T-helper 2 cell treated with Interferon-gamma antibody and Interleukin-4, amounts not matched to agents 5 μg/mL and 100 μg/mL, for 36 hours (primary cell): ENCODE results near the gene ZNF853.
"Not testable (repeated sequence)": the region's sequence is repeated elsewhere in the genome, so short reads cannot be mapped to it uniquely, and the experiment has no call there.

Experiments
- DNase-seq: peaks from one replicate; pipeline ENCODE4 v3.0.0; 2021; ENCODE audit warnings: low spot score
- H3K27ac Mint-ChIP-seq: one replicate; pipeline ENCODE4 v1.8.0; 2021; ENCODE audit warnings: mild to moderate bottlenecking, mixed read lengths
- H3K27me3 Mint-ChIP-seq: one replicate; pipeline ENCODE4 v1.8.0; 2021; ENCODE audit warnings: low read depth, mixed read lengths
- H3K36me3 Mint-ChIP-seq: one replicate; pipeline ENCODE4 v1.8.0; 2021; ENCODE audit warnings: low read depth, mixed read lengths
- H3K4me1 Mint-ChIP-seq: one replicate; pipeline ENCODE4 v1.8.0; 2021; ENCODE audit warnings: low read depth, mixed read lengths
- H3K4me3 Mint-ChIP-seq: one replicate; pipeline ENCODE4 v1.8.0; 2022; ENCODE audit warnings: mild to moderate bottlenecking, moderate library complexity, mixed read lengths
- H3K9me3 Mint-ChIP-seq: one replicate; pipeline ENCODE4 v1.8.0; 2021; ENCODE audit warnings: mixed read lengths

ZNF853 gene

DNA sequence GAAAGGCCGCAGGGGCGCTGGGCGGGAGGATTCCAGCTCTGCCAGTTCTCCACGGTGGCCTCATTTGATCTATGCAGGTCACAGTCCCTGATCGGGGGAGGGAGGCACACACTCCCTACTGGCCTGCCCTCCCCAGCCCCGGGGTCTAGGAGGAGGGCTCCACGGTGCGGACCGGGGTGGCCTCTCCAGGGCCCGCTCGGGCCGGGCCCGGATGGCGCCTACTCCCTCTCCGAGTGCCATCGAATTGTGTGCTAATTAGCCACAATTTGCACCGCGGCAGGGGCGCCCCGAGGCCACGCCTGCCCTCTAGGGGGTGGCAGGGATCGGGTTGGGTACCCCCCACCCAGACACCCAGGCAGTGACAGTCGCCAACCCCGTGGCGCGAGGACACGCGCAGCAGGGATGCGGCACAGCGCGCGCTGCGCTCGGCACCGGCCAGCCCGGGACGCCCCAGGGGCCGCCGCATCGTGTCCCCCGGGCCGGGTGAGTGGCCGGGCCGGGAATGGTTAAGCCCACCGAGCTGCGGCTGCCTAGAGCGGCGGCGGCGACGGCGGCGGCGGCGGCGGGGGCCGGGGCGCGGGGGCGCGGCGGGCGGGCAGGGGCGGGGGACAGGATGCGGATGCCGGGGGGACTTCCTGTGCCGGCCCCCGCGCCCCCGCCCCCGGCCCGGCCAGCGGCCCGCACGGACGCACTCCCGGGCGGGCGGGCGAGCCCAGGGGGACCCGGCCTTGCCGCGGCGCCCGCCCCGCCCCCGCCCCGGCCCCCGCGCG lies at the start of gene ZNF853:
TSS of gene ZNF853 (plus strand) at position 658 of the 770 bp plus-strand sequence. CDS start 565 bp downstream, outside the sequence.
- H3K9me3 Mint-ChIP-seq, result no peaks in the 10 kb centered on the region
- peak within 1 kb of the TSS; percentile 36 for H3K27ac Mint-ChIP-seq
- DNase-seq, result no peak
- peaks cover 45% of the 10 kb centered on the region for H3K27me3 Mint-ChIP-seq
- H3K4me3 Mint-ChIP-seq, result peak within 1 kb of the TSS; percentile 77
- peaks cover 2% of the 10 kb centered on the region for H3K36me3 Mint-ChIP-seq
- peaks cover 10% of the 10 kb centered on the region for H3K4me1 Mint-ChIP-seq

DNA sequence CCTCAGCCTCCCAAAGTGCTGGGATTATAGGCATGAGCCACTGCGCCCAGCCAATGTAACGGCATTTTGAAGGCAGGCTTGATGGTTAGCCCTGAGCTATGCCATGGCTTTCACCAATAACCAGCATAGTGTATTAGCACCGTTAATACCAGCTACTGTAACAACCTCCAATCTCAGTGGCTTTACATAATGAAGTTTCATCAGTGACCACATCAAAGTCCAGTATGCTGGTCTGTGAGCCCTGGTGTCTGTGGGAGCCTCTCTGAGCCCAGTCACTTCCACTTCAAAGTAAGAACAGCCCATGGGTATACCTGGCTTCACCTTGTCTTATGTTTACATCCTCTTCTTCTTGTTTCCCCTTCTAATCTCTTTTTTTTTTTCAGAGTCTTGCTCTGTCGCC lies 49.8 kb upstream of the ZNF853 start:
- no peak for DNase-seq
- Mint-ChIP-seq H3K4me3 (no peak overlapping the region), H3K27me3 (peaks cover 2% of the 10 kb centered on the region), H3K4me1 (no peaks in the 10 kb centered on the region), H3K36me3 (no peaks in the 10 kb centered on the region), H3K27ac (no peak overlapping the region), H3K9me3 (no peaks in the 10 kb centered on the region)

DNA sequence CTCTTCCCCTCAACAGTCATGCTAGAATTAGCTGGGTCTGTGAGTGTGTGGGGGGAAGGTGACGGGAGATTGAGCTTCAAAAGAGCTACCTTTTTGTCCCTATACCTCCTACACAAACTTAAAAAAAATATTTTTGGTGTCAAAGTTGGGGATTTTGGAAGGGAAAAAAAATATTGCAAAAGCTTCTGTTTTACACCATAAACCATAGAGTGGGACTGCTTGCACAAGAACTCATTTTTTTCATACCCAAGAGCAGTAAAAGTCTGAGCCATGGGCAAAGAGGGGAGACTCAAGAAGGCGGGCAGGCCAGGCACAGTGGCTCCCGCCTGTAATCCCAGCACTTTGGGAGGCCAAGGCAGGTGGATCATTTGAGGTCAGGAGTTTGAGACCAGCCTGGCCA lies 47.5 kb upstream of the ZNF853 start:
- Mint-ChIP-seq H3K9me3 (no peaks in the 10 kb centered on the region), H3K4me3 (no peak overlapping the region), H3K36me3 (no peaks in the 10 kb centered on the region), H3K27me3 (peaks cover 2% of the 10 kb centered on the region), H3K4me1 (no peaks in the 10 kb centered on the region), H3K27ac (no peak overlapping the region)
- DNase-seq, result no peak

DNA sequence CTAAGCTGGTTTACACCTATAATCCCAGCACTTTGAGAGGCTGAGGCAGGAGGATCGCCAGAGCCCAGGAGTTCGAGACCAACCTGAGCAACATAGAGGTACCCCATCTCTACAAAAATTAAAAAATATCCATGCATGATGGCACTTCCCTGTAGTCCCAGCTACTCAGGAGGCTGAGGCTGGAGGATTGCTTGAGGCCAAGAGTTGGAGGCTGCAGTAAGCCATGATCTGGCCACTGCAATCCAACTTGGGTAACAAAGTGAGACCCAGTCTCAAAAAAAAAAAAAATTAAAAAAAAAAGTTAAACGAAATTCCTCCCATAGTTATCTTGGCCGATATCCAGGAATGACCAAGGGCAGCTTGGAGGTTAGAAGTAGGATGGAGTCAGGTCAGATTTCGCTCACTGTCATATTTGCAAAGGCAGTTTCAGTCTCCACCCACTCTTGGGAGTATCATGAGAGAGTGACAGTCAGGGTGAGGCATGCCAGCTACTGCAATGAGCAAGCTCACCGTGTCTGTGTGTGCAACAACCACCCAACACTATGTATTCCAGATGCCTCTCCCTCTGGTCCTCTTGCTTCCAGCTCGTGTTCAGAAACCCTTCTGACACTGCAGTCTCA lies 44.1 kb upstream of the ZNF853 start:
- Mint-ChIP-seq H3K27ac (no peak overlapping the region), H3K36me3 (no peaks in the 10 kb centered on the region), H3K27me3 (peaks cover 2% of the 10 kb centered on the region), H3K9me3 (no peaks in the 10 kb centered on the region), H3K4me1 (peaks cover 4% of the 10 kb centered on the region), H3K4me3 (no peak overlapping the region)
- DNase-seq, result no peak

DNA sequence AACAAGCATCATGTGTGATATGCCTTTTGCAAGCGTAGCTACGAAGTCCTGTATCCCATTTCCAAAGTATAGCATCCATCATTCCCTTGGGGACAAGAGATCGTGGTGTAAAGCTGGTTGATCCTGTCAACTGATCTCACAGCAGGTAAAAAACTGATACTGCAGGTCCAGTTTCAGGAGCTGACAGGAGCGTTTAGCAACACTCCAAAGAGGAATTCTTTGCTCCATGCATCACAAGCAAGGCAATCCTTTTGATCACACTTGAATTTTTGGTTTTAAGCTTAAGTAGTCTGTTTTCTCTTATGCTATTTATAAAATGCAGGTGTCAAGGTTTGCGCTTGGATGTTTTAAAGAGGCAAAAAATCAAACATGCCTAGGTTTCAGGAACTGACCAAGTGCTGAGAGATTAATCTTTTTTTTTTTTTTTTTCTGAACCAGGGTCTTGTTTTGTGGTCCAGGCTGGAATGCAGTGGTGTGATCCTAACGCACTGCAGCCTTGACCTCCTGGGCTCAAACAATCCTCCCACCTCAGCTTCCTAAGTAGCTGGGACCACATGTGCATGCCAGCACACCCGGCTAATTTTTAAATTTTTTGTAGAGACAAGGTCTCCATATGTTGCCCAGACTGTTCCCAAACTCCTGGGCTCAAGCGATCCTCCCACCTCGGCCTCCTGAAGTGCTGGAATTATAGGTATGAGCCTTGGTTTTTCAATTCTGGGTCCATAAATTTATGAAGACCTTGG lies 40.0 kb upstream of the ZNF853 start:
- H3K4me3 Mint-ChIP-seq, result peak overlapping the region; percentile 79
- H3K4me1 Mint-ChIP-seq, result peaks cover 17% of the 10 kb centered on the region
- no peak for DNase-seq
- H3K9me3 Mint-ChIP-seq, result no peaks in the 10 kb centered on the region
- H3K36me3 Mint-ChIP-seq, result peaks cover 8% of the 10 kb centered on the region
- peak overlapping the region; percentile 36 for H3K27ac Mint-ChIP-seq
- no peaks in the 10 kb centered on the region for H3K27me3 Mint-ChIP-seq

DNA sequence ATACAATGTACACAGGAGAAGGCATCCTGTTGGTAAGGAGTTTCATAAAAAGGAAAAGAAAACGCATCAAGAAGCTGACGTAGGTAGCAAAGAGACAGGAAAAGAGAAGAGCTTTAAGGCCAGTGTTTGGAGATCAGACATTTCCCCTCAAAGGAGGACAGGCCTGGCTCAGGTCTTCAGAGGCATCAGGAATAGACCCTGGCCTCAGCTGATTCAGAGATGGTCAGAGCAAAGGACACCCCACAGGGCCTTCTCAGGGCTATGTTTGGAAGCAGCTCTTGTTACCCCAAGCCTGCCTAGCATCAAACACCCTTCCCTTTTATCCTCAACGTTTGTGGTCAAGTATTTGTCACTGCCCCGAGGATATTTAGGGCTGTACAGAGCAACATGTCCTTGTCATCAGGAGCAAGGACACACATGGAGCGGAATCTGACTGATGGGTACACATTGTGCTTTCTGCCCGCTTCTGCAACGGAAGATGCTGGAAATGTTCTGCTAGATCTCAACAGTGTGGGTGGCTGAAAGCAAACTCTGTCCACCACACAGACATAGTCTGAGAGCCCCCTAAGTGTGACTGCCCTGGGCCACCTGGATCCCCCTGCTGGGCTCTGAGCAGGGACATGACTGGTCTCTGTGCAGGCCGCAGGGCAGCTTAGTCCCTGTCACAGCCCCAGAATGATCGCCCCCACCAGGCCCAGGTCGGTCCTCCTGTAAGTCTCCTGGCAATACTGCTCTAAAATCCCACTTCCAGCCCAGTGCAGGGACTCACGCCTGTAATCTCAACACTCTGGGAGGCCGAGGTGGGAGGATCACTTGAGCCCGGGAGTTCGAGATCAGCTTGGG lies 39.2 kb upstream of the ZNF853 start:
- peaks cover 9% of the 10 kb centered on the region for H3K36me3 Mint-ChIP-seq
- DNase-seq, result no peak
- peak overlapping the region; percentile 85 for H3K27ac Mint-ChIP-seq
- peak overlapping the region; percentile 79 for H3K4me3 Mint-ChIP-seq
- H3K9me3 Mint-ChIP-seq, result no peaks in the 10 kb centered on the region
- H3K4me1 Mint-ChIP-seq, result peaks cover 18% of the 10 kb centered on the region
- H3K27me3 Mint-ChIP-seq, result no peaks in the 10 kb centered on the region

DNA sequence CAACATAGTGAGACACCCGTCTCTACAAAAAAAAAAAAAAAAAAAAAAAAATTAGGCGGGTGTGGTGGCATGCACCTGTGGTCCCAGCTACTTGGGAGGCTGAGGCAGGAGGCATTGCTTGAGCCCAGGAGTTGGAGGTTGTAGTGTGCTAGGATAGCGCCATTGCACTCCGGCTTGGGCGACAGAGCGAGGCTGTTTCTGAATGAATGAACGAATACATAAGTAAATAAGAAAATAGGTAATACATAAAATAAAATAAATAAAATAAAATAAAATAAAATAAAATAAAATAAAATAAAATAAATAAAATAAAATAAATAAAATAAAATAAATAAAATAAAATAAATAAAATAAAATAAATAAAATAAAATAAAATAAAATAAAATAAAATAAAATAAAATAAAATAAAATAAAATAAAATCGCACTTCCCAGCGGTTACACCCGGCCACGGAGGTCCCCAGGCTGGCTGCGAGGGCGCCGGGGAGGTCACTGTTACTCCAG lies 38.5 kb upstream of the ZNF853 start:
- H3K27me3 Mint-ChIP-seq, H3K9me3 Mint-ChIP-seq, DNase-seq: not testable (repeated sequence)
- H3K36me3 Mint-ChIP-seq, result peaks cover 16% of the 10 kb centered on the region
- H3K4me3 Mint-ChIP-seq, result peak overlapping the region; percentile 88
- H3K4me1 Mint-ChIP-seq, result peaks cover 25% of the 10 kb centered on the region
- H3K27ac Mint-ChIP-seq, result peak overlapping the region; percentile 85

DNA sequence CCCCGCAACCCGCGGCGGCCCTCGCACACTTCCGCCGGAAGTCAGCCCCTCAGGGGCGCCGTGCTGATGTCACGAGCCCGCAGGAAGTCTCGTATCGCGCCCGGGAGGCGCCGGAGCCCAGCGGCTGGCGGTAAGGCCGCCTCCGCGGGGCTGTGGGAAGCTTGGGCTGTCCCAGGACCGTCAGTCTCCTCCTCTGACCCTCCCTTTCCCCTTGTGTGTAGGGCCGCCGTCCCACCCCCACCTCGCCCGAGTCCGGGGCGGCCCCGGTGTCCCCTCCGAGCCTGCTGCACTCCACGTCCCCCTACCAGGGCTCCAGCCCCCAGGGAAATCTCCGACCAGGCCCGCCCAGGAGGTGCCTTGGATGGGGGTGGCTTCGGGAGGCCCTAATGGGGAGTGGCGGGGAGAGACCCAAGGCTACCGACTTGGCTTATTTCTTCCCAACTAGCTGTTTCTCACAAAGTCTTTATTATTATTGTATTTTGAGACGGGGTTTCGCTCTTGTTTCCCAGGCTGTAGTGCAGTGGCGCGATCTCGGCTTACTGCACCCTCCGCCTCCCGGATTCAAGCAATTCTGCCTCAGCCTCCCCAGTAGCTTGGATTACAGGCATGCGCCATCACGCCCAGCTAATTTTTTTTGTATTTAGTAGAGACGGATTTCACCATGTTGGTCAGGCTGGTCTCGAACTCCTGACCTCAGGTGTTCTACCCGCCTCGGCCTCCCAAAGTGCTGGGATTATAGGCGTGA lies 37.9 kb upstream of the ZNF853 start, which contains the start of gene ZDHHC4:
TSS of gene ZDHHC4 (plus strand) at position 86 of the 745 bp plus-strand sequence. CDS start 3,108 bp downstream, outside the sequence.
- peak within 1 kb of the TSS; percentile 88 for H3K4me3 Mint-ChIP-seq
- H3K27ac Mint-ChIP-seq, result peak within 1 kb of the TSS; percentile 92
- peaks cover 27% of the 10 kb centered on the region for H3K4me1 Mint-ChIP-seq

DNA sequence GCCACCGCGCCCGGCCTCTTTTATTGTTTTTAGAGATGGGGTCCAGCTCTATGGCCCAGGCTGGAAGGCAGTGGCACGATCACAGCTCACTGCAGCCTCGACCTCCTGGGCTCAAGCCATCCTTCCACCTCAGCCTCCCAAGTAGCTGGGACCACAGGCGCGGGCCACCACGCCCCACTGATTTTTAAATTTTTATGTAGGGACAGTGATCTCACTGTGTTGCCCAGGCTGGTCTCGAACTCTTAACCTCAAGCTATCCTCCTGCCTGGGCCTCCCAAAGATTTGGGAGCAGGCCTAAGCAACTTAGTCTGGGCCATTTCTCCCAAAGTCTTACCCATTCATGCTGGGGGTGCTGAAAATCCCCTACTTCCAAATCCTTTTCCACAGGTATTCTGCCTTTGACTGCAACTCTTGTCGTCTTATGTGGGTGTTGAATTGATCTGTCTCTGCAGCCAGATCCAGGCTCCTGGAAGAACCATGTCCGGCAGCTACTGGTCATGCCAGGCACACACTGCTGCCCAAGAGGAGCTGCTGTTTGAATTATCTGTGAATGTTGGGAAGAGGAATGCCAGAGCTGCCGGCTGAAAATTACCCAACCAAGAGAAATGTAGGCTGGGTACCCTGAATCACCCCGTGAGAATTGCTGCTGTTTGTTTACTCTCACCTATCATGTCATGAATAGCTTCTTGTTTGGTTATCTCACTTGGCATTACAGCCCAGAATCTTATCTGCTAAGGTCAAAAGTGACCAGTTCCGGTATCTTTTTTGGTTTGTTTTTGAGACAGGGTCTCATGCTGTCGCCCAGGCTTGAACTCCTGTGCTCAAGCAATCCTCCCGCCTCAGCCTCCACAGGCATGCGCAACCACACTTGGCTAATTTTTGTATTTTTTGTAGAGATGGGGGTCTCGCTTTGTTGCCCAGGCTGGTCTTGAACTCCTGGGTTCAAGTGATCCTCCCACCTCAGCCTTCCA lies 37.0 kb upstream of the ZNF853 start:
- H3K9me3 Mint-ChIP-seq, result no peaks in the 10 kb centered on the region
- peak overlapping the region; percentile 92 for H3K27ac Mint-ChIP-seq
- no peak for DNase-seq
- H3K36me3 Mint-ChIP-seq, result peaks cover 24% of the 10 kb centered on the region
- H3K4me3 Mint-ChIP-seq, result peak overlapping the region; percentile 88
- H3K4me1 Mint-ChIP-seq, result peaks cover 27% of the 10 kb centered on the region
- H3K27me3 Mint-ChIP-seq, result no peaks in the 10 kb centered on the region

More for the DNA sequence above, 37.9 kb upstream of the ZNF853 start, which contains the start of gene ZDHHC4:
- Mint-ChIP-seq H3K27me3 (no peaks in the 10 kb centered on the region), H3K36me3 (peaks cover 21% of the 10 kb centered on the region), H3K9me3 (no peaks in the 10 kb centered on the region)
- peak; percentile 92 for DNase-seq

DNA sequence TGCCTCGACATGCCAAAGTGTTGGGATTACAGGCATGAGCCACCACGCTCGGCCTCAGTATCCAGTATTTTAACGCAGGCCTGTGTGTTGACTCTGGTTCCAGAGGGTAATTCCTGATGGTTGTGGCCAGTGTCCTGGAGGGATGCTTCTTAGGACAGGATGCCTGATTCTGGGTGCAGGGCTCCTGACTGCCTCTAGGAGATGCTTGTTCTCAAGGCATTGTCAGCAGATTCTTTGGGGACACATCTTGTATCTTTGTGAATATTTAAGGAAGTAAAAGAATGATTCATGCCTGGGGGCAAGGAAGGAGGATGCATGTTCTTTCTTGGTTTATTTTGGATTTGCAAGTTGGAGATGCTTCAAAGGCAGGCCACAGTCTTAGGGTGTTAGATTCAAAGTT lies 36.0 kb upstream of the ZNF853 start:
- Mint-ChIP-seq H3K27ac (no peak overlapping the region), H3K27me3 (no peaks in the 10 kb centered on the region), H3K36me3 (peaks cover 29% of the 10 kb centered on the region), H3K4me3 (peak overlapping the region; percentile 88), H3K4me1 (peaks cover 27% of the 10 kb centered on the region), H3K9me3 (no peaks in the 10 kb centered on the region)
- DNase-seq, result no peak

DNA sequence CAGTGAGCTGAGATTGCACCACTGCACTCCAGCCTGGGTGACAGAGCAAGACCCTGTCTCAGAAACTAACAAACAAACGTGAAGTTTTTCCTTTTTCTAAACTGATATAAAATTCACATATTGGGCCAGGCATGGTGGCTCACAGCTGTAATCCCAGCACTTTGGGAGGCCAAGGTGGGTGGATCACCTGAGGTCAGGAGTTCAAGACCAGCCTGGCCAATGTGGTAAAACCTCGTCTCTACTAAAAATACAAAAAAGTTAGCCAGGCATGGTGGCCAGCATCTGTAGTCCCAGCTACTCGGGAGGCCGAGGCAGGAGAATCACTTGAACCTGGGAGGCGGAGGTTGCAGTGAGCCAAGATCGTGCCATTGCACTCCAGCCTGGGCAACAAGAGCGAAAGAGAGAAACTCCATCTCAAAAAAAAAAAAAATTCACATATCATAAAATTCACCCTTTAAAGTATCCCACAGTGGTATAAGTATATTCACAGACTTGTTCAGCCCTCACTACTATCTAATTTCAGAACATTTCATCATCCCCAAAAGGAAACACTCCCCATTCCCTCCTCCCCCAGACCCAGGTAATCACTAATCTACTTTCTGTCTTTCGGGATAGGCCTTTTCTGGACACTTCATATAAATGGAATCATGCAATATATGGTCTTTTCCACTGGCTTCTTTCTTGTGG lies 29.5 kb upstream of the ZNF853 start:
- H3K36me3 Mint-ChIP-seq, result peaks cover 40% of the 10 kb centered on the region
- H3K9me3 Mint-ChIP-seq, H3K27me3 Mint-ChIP-seq, H3K4me3 Mint-ChIP-seq, H3K27ac Mint-ChIP-seq, DNase-seq: not testable (repeated sequence)
- peaks cover 14% of the 10 kb centered on the region for H3K4me1 Mint-ChIP-seq
